Epithelial cell of esophagus (primary cell): ENCODE measurements around the gene KRTAP5-1.

Source experiments
- DNase-seq: peaks from one replicate; pipeline ENCODE4 v3.0.0; 2010; ENCODE audit warnings: low read depth
- H3K4me3 ChIP-seq: 2 replicates; pipeline ENCODE4 v1.5.1; 2011; ENCODE audit warnings: mild to moderate bottlenecking, low read length, control low read depth
- TF ChIP-seq, protein P1 (sequence below): IDR thresholded peaks from 2 replicates; pipeline ENCODE4 v1.5.1; 2011; ENCODE audit warnings: low read depth, mild to moderate bottlenecking, low read length, control low read depth, inconsistent platforms; ENCODE audit not compliant: insufficient read depth; ENCODE audit errors: missing control alignments

The KRTAP5-1 gene

DNA sequence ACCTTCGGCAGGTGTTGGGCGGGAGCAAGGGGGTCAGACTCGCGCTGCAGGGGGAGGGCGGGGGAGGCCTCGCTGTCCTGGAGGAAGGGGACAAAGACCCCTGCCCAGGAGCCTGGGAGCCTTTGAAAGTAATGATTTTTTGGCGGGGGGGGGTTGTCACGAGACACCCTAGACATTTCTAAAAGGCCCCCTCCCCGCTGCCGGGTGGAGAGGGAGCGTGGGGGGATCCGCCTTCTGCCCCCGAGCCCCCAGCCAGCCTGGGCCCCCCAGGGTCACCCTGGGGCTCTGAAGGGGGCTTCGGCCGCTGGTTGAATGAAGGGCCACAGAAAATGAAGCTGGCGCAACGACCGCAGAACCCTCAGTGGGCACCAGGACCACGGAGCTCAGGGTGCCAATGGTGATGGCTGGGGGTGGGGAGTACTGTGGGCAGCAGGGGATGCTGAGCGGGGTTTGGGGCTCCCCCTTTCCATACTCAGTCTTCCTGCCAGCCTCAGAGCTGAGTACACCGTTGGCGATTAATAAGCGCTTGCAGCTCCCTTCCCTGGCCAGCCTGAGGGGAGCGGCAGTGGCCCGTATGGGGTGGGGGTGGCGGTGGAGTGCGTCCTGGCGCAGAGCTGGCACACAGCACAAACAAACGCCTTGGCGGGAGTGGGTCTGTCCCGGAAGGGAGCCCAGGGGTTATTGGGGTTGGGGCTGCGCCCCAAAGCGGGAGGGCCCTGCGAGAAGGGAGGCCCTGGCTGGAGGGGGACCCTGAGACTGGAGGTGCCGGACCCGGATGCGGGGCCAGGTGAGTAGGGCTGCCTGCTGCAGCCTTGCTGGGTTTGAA, 11.8 kb downstream of the KRTAP5-1 start:
- peak; percentile 41 for DNase-seq
- peak overlapping the region; percentile 25 for H3K4me3 ChIP-seq
- TF ChIP-seq, protein P1, sequence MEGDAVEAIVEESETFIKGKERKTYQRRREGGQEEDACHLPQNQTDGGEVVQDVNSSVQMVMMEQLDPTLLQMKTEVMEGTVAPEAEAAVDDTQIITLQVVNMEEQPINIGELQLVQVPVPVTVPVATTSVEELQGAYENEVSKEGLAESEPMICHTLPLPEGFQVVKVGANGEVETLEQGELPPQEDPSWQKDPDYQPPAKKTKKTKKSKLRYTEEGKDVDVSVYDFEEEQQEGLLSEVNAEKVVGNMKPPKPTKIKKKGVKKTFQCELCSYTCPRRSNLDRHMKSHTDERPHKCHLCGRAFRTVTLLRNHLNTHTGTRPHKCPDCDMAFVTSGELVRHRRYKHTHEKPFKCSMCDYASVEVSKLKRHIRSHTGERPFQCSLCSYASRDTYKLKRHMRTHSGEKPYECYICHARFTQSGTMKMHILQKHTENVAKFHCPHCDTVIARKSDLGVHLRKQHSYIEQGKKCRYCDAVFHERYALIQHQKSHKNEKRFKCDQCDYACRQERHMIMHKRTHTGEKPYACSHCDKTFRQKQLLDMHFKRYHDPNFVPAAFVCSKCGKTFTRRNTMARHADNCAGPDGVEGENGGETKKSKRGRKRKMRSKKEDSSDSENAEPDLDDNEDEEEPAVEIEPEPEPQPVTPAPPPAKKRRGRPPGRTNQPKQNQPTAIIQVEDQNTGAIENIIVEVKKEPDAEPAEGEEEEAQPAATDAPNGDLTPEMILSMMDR = no peak

DNA sequence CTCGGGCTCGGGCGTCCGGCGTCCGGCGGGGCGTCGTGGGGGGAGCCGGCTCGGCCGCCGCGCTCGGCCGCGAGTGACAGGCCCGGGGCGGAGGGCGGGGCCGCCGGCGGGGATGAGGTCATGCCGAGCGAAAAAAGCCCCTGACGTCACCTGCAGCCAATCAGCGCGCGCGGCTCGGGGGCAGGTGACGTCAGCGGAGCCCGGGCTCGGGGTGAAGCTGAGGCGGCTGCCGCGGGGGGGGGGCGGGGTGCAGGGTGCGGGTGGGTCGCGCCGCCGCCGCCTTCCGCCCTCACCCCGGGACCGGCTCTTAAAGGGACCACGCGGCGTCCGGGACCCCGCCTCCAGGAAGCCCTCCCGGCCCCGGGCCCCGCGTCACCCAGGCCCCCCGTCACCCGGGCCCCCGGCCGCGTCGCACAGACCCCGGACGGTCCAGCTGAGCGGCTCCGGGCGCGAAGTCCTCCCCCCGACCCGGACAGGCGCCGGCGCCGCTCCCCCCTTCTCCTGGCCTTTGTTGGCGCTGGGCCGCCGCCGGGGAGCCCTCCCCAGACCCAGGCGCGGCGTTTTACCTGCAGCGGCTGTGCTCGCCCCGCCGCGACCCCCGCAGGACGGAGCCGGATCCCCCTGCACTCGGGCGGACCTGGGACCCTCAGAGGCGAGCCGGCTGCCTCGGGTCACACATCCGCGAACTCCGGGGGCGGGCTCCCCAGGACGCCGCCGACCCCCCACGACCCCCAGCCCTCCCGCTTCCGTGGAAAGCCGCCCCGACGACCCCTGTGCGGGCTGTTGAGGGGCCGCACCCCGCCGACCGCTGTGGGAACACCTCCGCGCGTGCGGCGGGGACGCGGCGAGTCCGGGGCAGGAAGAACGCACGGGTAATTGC, 12.6 kb downstream of the KRTAP5-1 start, which contains the start of gene DUSP8:
Gene DUSP8, minus strand, starts transcription at position 75 of the 880 bp plus-strand sequence. CDS start 6,445 bp downstream, outside the sequence.
- TF ChIP-seq, protein P1 = no peak
- DNase-seq = peak; percentile 90
- peak within 1 kb of the TSS; percentile 44 for H3K4me3 ChIP-seq

DNA sequence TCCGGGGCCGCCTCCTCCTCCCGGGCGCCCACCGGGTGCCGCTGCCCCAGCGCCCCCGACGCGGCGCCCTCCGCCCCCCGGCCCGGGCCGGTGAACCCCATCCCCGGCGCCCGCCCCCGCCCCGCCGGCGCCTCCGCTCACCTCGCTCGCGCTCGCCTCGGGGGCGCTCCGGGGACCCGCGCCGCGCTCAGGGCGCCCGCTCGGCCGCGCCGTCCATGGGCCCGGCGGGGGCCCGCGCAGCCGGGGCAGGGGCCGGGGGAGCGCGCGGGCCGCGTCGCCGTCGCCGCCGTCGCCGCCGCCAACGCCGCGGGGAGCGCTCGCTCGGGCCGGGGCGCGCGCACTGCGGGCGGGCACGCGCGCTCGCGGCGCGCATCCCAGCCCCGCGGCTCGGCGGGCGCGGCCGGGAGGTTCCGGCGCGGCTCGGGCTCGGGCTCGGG, 13.3 kb downstream of the KRTAP5-1 start:
- DNase-seq = no peak
- peak overlapping the region; percentile 44 for H3K4me3 ChIP-seq
- TF ChIP-seq, protein P1 = no peak

DNA sequence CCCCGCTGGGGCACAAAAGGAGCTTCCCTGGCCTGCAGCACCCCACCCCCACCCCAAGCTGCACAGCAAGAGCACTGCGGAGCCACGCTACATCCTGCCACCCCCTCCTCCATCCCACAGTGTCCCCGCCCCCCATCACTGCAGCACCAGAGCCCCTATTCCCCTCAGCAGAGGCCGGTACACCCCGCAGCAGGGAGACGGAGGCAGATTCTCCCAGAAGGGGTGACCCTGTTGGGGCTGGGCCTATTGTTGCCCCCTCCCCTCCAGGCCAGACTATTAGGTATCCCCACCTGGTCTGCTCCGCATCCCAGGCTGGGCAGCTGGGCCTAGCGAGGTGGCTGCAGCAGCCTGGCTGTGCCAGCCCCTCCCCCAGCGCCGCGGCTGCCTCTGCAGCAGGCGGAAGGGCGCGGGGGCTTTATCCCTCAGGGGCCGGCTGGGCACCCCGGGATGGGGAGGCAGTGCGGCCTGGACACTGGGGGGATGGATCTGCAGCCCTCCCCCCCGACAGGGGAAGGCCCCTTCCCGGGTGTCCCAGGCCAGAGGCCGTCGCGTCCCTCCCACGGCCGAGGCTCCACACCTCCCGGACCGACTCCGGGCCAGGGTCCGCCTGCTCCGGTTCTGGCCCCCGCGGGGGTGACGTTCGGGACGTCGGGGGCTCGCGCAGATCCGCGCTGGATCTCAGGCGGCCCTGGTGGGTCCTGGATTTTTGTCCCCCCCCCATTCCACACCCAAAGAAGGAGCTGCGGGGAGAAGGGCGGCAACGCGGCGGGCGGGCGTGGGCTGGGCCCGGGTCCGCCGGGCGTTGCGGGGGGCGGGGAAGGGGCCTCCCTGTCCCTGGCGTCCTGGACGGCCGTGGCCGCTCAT, 14.0 kb downstream of the KRTAP5-1 start:
- no peak for DNase-seq
- peak overlapping the region; percentile 44 for H3K4me3 ChIP-seq
- TF ChIP-seq, protein P1 = no peak

DNA sequence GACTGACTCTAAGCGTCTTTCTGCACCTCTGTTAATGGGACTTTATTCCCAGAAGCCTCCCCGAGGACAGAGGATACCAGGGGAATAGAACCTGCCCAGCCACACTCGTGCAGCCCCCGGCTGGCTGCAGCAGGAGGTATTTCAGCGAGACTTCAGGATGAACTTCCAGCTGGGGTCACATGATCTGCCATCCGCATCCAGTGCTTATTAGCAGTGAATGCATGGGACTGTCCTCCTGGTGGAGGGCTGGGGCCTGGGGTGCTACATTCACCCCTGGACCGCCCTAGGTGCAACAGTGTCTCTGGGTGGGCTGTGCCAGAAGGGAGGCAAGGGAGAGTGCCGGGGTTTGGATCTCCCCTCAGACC, 14.6 kb downstream of the KRTAP5-1 start:
- TF ChIP-seq, protein P1 = no peak
- H3K4me3 ChIP-seq = no peak overlapping the region
- no peak for DNase-seq

DNA sequence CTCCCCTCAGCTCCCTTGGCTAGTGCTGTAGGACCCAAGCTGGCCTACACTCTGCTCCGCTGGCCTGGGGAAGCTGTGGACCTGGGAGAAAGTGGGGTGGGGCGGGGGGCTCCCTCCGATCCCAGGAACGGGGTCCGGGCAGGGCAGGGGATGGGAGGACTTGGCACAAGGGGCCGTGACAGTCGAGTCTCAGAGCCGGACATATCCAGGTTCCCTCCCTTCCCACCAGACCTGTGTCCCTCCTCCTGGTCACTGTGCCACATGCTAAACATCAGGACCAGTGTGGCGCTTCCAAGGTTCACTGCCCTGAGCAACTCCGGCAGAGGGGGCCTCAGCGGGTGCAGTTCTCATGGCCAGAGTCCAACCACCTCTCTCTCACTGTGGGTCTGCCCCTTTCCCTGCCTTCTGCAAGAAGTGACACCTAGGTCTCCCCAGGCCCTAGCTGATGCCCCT, 15.1 kb downstream of the KRTAP5-1 start:
- no peak overlapping the region for H3K4me3 ChIP-seq
- DNase-seq = no peak
- TF ChIP-seq, protein P1 = no peak
